Measurements from ENCODE around the gene HYAL1.
A peak's percentile ranks its signal among the peaks of the same experiment; 100 is the strongest.

The HYAL1 gene

DNA sequence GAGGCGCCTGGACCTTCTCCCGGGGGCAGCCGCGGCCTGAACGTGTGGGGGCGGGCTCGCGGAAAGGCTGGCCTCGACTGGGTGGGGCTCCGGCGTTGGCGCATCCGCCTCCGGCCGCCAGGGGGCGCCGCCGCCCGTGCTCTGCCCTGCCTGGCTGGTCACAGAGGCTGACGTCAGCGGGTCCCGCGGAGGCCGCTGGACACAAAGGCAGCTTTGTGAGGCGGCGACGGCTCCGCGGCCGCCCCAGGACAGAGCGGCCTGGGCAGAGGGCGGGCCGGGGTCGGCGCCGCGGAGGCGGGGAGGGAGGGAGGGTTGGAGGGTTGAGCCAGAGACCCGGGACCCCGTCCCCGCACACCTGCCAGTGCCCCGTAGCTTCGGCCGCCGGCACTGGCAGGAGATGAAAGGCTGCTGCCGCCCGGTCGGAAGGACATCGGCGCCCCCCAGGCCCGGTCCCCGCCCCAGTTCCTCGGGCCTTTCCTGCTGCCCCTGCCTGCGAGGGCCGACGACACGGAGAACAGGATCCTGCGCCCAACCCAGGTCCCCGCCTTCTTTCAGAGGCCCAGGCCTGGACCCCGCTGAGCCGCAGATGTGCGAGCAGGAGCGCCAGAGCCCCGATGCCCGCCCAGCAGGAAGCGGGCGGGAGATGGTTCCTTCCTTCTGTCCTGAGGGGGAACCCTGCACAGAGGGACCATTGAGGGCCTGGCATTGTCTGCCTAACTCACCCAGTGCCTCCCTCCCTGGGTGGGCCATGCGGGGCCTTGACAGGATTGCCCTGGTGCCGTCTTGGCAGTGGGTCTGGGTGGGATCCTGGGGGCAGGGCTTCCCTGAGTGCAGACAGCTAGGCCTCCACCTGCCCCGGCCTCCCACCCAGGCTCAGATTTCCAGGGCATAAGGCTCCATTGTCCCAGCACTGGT is 43.1 kb downstream of the HYAL1 start:
- peak; percentile 78 to 83 for DNase-seq (ENCODE audit: low read depth in 2 of 2)

- no peak for DNase-seq (ENCODE audit: low read depth in 2 of 2)
Observed at GRCh38 chr3:50259432-50260026, 43.8 kb downstream of the HYAL1 start.

DNA sequence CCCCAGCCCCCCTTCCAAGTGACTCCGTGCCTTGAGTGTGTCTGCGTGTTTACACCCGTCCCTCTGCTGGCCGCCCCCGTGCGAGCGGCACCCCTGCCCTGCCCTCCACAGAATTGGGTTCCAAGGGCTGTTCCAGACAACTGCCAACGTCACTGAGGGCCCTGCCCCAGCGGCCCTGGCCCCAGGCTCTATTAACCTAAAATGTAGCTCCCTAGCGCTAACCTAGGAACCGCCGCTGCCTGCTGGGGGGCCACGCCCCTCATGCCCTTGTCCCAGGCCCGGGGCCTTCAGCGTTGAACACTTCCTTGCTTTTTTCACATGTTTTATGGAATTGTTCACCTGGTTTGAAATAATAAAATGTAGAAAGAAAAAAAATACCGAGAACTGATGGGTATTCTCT is 44.4 kb downstream of the HYAL1 start:
- DNase-seq (ENCODE audit: low read depth in 2 of 2), result no peak

GRCh38 chr3:50258029-50258680 is 45.2 kb downstream of the HYAL1 start:
- no peak for DNase-seq (ENCODE audit: low read depth in 2 of 2)

DNA sequence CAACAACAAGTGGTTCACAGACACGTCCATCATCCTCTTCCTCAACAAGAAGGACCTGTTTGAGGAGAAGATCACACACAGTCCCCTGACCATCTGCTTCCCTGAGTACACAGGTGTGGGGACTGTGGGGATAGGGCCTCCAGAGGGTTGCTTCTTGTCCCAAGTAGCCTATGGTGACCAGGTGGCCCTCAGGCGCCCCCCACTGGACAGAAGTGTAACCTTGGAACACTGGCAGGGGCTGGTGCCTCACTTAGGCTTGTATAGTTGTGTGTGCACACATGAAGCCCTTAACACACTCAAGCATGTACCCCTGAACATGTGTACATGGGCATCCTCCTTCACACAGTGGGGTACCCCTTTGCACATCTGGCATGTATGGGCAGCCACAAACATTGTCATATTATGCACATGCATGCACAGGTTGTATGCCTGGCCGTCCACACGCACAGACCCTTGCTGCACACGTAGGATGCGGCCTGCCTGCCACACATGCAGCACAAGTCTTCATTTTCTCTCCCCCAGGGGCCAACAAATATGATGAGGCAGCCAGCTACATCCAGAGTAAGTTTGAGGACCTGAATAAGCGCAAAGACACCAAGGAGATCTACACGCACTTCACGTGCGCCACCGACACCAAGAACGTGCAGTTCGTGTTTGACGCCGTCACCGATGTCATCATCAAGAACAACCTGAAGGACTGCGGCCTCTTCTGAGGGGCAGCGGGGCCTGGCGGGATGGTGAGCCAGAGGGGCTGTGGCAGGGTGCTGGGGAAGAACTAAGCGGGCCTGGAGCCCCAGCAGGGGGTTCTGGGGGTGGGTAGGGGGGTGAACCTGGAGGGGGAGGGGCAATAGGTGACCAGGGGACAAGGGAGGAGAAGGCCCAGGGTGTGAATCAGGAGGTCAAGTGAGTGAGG is 46.1 kb downstream of the HYAL1 start:
- no peak for DNase-seq (ENCODE audit: low read depth in 2 of 2)

DNA sequence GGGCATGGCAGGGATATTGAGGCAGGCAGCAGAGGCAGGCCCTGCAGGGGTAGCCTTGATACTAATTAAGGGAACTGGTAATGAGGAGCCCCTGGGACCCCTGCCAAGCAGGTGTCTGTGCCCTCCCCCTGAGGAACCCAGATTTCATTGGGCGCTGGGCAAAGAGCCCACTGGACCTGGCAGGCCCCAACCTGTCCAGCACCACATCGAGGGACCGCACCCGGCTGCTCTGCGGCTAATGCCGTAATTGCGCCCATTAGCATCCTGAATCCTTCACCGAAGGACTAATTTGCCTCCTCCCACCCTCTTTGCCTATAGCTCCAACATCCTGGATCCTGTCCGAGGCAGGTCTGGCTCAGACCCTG is 48.1 kb downstream of the HYAL1 start:
- DNase-seq (ENCODE audit: low read depth in 2 of 2), result no peak

- no peak for DNase-seq (ENCODE audit: low read depth in 2 of 2)
Observed at GRCh38 chr3:50254577-50255250, 48.7 kb downstream of the HYAL1 start.

DNA sequence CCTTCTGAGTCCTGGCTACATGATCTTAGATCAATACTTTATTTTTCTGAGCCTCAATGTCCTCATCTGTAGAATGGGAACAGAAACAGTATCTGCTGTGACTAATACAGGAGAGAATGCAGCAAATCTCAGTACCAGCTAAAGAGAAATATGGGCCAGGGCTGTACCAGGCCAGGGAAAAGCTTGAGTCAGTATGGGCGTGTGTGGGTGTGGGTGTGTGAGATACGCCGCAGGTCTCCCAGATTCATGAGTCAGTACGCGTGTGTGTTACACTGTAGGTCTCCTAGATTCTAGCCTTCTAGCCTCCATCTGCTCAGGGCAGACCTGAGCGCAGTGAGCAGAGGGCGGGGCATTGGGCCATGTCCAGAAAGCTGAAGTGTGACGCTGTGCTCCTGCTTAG is 52.2 kb downstream of the HYAL1 start:
- no peak for DNase-seq (ENCODE audit: low read depth in 2 of 2)

DNA sequence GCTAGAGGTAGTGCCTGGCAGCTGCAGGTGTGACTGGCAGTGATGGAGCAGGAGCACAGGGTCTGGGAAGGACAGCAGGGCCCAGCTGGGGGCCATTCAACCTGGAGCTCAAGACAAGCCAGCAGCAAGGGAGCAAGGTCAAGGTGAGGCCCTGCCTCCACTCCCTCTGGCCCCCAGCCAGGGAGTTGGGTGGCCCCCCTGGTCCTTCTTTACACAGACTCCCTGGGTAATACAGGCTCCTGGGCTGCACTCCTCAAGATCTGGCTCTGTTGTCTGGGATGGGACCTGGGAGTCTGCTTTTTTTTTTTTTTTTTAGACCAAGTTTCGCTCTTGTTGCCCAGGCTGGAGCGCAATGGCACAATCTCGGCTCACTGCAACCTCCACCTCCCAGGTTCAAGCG is 52.9 kb downstream of the HYAL1 start:
- no peak for DNase-seq (ENCODE audit: low read depth in 2 of 2)

All from activated CD4-positive, alpha-beta T cell treated with anti-CD3 and anti-CD28 coated beads for 24 hours (primary cell).